ENCODE results near the gene SETMAR.

- TF ChIP-seq CTCF (conservative IDR thresholded peaks at IDR 0.05 in 1 of 2, IDR thresholded peaks at IDR 0.05 in 1 of 2; ENCODE audit: extremely low read depth in 1 of 2, insufficient read depth in 1 of 2, low read depth in 1 of 2, low read length in 2 of 2) (no peak), EZH2 (IDR thresholded peaks at IDR 0.05; ENCODE audit: borderline replicate concordance, low read length) (no peak)
These were observed 29.8 kb downstream of the SETMAR start for GRCh38 chr3:4332991-4333390.

Measured in mammary epithelial cell (primary cell).